GM19452 (cell line): Measurements from ENCODE around the gene EIF5A2.
"Not testable (repeated sequence)": the region's sequence is repeated elsewhere in the genome, so short reads cannot be mapped to it uniquely, and the experiment has no call there.

Experiments
- ATAC-seq: cut with Tn5 transposase; IDR thresholded peaks from one replicate; pipeline ENCODE4 v1.9.1; 2021; ENCODE audit not compliant: unreplicated experiment

EIF5A2 gene

DNA sequence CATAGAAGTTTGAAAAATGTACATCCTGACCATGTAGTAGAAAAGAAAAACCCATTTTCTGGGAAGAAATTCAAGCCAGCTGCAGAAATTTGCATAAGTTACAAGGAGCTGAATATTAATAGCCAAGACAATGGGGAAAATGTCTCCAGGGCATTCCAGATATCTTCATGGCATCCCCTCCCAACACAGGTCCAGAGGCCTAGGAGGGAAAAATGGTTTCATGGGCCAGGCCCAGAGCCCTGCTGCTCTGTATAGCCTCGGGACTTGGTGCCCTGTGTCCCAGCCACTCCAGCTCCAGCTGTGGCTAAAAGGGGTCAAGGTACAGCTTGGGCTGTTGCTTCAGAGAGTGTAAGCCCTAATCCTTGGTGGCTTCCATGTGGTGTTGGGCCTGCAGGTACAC is 11.2 kb downstream of the EIF5A2 start:
- ATAC-seq: not testable (repeated sequence)

- ATAC-seq: no peak
Measured at GRCh38 chr3:170896781-170897180, 11.7 kb downstream of the EIF5A2 start.

- ATAC-seq: not testable (repeated sequence)
Measured at GRCh38 chr3:170896333-170896732, 12.1 kb downstream of the EIF5A2 start.

DNA sequence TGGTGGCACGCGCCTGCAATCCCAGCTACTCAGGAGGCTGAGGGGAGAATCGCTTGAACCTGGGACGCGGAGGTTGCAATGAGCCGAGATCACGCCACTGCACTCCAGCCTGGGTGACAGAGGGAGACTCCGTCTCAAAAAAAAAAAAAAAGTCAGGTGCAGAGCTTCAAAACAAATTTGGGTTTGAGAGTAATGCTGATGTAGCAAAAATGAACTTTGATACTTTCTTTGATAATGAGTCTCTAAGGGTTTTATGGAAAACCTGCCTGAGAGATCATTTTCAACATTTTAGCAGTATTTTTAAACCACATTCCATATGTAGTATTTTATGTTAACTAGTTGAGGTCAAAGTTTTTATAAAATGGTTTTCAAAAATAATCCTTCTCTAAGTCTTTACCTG is 14.5 kb downstream of the EIF5A2 start:
- no peak for ATAC-seq

- no peak for ATAC-seq
Measured at GRCh38 chr3:170889630-170890029, 18.8 kb downstream of the EIF5A2 start.

GRCh38 chr3:170889132-170889531 is 19.3 kb downstream of the EIF5A2 start:
- ATAC-seq: no peak

DNA sequence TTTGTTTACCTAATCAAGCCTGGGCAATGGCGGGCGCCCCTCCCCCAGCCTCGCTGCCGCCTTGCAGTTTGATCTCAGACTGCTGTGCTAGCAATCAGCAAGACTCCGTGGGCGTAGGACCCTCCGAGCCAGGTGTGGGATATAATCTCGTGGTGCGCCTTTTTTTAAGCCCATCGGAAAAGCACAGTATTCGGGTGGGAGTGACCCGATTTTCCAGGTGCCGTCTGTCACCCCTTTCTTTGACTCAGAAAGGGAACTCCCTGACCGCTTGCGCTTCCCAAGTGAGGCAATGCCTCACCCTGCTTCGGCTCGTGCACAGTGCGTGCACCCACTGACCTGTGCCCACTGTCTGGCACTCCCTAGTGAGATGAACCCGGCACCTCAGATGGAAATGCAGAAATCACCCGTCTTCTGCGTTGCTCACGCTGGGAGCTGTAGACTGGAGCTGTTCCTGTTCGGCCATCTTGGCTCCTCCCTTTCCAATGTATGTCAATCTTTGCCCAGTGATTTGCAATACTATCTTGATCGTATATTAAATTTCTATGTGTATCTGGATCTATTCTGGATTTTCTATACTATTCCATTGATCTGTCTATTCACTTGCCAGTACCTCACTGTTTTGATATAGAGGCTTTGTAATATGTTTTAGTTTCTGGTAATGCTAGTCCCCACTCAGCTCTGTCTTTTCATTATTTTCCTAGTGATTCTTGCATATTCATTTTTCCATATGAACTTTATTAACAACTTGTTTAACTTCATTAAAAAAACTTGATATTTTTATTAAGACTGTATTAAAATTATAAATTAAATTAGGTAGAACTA is 24.1 kb downstream of the EIF5A2 start:
- ATAC-seq: not testable (repeated sequence)

DNA sequence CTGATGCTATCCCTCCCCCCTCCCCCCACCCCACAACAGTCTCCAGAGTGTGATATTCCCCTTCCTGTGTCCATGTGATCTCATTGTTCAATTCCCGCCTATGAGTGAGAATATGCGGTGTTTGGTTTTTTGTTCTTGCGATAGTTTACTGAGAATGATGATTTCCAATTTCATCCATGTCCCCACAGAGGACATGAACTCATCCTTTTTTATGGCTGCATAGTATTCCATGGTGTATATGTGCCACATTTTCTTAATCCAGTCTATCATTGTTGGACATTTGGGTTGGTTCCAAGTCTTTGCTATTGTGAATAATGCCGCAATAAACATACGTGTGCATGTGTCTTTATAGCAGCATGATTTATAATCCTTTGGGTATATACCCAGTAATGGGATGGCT is 29.7 kb downstream of the EIF5A2 start:
- ATAC-seq: not testable (repeated sequence)

GRCh38 chr3:170877311-170877710 is 31.1 kb downstream of the EIF5A2 start:
- ATAC-seq: not testable (repeated sequence)

DNA sequence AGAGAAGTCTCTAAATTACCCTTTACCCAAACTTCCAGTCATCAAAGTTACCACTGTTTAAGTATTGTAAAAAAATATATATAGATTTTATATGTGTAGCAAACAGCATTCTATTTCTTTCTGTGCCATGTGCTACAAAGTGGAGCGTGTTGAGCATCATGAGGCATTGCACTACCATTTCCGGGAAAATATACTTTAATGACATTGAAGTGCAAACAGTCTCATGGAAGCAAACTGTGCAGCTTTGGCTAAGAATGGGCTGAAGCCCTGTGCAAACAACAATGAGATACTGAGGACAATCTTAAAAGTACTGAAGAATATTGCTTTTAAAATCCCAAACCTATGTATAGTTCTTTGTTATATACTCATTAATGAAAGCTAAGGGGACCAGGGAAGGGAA is 31.9 kb downstream of the EIF5A2 start:
- ATAC-seq: no peak

DNA sequence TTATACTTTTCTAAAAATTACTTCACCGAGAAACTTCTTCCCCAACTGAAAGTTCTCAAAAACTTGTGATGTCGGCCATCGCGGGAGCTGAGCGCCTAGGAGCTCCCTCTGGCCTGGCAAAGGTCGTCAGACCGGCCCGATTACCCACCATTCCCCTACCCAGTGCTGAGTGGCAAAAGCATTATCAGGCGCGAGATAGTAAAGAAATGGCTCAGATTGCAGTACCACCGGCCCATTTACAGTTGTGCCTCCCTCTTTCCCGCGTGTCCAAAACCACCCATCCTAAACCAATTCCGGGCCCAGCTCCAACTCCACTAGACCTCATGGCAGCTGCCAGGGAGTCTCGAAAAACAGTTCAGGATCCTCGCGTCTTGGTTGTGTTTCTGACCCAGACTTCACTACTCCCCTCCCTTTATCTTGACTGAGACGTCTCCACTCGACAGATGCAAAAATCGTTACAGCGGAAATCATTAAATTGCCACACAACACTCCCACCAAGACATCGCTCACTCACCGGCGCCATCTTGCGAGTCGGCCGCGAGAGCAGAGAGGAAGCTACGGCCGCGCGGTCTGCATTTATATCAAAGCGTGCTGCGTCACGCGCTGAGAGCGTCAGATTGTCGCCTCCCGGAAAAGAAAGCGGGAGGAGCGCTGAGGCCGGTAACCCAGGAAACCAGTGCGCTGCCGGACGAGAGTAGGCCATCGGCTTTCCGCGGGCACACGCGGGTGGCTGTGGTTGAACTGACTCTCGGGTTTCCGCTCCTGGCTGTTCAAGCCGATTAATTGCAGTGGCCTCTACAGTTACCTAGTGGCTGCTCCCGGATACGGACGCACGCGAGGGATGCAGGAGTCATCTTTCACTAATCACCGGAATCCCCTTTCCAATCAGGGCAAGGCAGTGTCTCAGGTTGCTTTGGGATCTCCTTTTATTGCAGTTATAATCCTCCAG is 38.5 kb downstream of the EIF5A2 start, which contains the start of gene RPL22L1:
RPL22L1 (minus strand) TSS at position 551 of the 949 bp plus-strand sequence; CDS start at position 523, 28 bp downstream.
- ATAC-seq: peak; percentile 95

DNA sequence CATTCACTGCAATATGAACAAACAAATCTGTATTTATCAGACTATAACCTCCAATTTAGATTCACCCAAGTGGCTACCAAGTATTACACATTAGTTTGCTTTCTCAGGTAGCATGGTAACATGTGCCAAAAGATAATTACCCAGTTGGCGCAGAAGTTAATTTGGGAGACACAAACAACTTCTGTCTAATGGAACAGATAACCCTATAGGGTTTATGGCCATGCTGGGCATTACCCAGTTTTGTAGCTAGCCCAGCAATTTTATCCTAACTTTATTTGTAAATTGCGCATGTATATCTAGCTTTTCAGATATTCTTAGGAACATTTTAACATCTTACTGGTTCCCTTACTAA is 39.2 kb downstream of the EIF5A2 start:
- ATAC-seq: no peak

DNA sequence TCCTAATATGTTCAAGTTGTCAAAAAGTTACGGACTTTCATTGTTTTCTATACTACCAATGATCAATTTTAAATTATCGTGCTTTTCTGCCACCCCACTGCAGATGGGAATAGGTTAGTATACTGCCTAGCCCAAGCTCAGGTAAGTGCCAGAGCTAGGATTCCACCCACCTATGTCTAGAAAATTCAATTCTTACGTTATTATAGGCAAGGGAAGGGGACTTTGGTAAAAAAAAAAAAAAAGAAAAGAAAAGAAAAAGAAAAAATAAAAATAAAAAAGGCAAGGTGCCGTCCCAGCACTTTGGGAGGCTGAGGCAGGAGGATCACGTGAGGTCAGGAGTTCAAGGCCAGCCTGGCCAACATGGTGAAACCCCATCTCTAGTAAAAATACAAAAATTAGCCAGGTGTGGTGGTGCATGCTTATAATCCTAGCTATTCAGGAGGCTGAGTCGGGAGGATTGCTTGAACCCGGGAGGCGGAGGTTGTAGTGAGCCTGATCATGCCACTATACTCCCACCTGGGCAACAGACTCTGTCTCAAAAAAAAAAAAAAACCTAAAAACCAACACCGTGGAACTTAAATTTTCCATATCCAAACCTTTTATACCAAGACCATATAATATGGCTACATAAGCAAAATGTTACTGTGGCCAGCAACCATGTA is 39.7 kb downstream of the EIF5A2 start:
- no peak for ATAC-seq

DNA sequence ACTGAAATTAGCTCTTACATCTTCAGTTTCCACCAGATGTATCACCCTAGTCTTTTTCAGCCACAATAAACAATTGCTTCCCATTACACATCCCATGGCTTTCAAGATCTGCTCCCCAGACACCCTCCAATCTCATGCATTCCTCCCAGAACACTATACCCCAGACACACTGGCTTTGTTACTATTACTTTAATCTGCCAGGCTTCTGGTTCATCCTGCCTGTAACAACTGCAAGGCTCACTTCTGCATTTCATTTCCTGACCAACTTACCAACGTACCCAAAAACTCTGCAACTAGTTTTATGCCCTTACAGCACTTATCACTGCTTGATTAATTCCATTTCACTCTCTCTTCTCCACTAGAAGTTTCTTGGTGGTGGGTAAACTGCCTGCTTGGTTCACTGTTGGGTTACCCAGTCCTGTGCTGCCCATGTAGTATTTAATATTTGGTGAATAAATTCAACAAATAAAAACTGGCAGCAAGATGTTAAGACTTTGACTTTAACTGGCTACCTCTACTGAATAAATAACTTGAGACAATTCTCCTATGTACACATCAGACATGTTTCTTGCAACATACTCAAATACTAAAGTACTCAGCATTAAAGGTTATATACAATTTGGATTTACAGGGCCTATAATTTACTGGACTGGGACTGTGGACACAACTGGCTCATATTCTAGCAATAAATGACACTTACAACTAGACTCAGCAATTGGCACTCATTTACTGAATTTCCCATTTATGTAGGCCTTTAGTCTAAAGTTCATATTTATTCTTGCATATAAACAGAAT is 41.1 kb downstream of the EIF5A2 start:
- peak; percentile 19 for ATAC-seq

DNA sequence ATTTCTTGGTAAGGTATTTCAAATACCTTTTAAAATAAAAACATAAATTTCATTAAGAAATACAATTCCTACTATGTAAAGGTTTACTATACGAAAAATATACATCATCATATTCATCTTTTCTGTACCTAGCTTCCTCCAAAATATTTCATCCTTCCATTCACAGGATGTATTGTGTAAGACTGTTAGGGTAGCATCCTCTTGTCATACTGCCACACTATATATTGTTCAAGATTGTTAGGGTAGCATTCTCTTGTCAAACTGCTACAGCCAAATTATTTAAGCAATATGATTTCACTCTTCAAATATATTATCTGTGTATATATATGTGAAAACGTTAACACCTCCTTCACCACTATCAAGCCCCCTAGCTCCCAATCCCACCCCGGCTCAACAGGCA is 41.9 kb downstream of the EIF5A2 start:
- no peak for ATAC-seq

DNA sequence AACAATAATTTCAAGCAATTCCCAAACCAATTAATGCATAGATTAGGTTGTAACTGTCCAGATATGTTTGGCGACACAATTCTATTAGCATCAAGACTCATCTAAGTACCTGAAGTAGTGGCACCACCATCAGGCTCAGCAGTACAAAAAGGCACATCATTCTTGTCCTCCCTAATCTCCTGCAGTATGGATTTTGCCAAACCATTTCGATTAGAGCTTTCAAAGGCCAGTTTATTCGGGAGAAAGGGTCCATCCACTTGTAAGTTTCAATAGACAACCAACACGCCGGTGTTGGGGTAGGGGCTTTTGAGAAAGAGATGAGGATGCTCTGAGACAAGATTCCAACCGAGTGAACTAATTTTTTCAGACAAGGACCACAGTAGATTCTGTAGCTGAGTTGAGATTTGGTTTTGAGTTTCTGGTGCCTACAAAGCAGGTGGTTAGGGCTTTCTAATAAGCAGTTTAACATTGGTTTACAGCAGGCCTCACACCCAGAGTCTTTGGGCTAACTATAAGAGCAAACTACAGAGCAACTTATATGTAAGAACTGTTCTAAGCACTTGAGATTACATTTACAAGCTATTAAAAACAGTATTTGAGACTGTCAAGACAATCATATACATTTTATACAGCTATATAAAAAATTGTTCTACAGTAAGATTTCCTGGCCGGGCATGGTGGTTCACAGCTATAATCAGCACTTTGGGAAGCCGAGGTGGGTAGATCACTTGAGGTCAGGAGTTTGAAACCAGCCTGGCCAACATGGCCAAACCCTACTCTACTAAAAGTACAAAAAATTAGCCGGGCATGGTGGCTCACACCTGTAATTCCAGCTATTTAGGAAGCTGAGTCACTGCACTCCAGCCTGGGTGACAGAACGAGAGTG is 43.0 kb downstream of the EIF5A2 start:
- no peak for ATAC-seq

- ATAC-seq: no peak
Measured at GRCh38 chr3:170864525-170865208, 43.8 kb downstream of the EIF5A2 start.

DNA sequence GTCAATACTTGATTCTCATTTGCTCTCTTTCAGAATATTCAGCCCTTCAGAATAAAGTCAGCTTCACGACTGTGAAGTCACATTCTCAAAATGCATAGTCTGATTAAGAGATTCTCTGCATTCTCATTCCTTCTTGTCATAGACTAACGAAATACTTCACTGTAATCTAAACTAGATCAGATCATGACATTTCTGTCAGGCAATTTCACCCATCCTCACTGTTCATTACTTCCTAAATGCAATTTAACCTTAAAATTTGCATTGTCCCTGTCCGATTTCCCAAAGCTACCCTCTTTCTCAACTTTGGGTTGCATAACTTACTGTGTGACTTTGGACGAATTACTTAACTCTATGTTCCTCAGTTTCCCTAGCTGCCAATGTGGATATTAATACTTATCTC is 44.6 kb downstream of the EIF5A2 start:
- no peak for ATAC-seq
